Fibroblast of peridontal ligament (primary cell): ENCODE measurements around the gene CD36.
"Not testable (repeated sequence)": the region's sequence is repeated elsewhere in the genome, so short reads cannot be mapped to it uniquely, and the experiment has no call there.

Experiments
- DNase-seq: peaks from one replicate; pipeline ENCODE4 v3.0.0-alpha.2; 2010; ENCODE audit errors: extremely low read depth

Gene CD36

GRCh38 chr7:80653244-80653643, 14.8 kb downstream of the CD36 start:
- no peak for DNase-seq

DNA sequence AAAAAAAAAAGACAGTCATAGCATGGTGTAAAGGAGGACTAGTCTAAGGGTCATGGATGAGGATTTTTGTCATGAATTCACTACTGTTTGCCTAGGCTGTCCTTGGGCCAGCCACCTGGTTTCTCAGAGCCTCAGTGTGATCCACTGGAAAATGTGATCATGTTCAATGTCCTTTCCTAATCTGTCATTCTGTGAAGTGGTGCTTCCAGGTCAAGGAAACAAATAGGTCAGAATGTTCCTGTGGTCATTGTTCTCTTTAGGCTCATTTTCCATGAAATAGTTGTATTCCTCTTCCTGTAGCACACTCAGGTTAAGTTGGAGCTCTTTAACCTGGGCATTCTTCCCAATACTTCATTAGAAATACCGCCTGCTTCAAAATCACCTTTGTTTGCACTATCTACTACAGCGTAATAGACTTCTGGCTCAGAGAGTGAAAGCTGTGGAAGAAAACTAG, 16.5 kb downstream of the CD36 start:
- no peak for DNase-seq

DNA sequence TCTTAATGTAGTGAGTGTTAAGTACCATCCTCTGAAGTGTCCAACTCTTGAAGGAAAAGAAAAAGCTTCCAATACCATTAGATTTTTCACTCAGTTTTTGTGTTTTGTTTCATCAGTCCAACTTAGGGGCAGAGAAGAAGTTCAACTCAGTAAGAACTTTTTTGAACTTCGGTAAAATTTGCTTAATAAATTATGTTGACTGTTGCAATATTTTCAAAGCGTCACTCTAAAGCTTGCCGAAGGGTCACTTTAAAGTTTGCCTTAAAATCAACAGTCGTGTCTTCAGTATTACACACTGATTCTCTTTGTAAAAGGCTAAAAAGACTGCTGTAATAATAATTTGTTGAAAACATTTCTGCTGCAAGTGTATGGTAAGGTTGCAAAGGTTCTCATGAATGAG, 17.6 kb downstream of the CD36 start:
- no peak for DNase-seq

DNA sequence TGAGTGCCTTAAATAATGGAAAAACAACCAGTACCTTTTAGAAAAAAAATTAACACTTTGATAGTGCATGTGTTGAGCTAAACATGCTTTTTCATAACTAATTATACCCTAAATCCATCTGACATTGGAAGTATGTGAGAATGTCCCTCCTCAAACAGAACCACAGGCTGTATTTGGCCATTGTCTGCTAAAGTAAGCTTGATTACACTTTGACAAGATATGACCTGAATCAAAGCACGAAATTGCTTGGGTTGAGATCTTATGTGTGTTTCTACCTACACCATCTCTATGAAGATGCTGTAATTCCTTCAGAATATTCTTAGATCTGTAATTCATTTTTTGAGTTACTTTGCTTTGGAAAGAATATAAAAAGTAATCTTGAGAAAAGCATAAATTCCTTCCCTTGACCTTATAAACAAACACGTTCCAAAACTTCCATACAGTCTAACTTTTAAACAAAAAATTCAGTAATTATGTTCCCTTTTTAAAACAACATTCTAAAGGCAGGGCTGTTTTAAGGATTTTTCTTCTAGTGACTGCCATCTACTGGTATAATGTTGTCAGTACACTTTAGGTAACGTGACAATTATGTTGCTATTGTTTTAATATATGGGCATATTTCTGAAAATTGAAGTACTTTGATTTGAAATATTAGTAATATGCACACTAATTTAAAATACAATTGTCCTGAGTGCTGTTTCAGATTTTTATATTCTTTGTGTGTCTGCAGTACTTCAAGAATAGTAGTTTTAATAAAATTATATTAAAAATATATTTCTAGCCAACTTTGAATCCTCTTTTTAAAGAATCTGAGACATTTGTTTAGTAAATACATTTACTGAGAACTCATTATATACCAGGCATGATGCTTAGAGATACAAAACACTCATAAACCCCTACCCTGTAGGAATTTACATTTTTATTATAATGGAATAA, 20.9 kb downstream of the CD36 start:
- peak; percentile 85 for DNase-seq

DNA sequence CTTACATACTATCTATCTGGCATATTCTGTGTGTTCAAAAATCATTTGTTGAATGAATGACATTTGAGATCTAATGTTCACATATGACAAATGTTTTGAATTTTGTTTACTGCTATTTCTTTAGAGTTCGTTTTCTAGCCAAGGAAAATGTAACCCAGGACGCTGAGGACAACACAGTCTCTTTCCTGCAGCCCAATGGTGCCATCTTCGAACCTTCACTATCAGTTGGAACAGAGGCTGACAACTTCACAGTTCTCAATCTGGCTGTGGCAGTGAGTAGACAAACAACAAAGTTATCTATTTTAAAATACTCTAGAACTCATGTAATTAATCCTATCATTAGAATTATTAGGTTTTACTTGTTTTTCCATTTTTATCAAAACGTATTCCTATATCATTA, 22.5 kb downstream of the CD36 start:
- DNase-seq: no peak

DNA sequence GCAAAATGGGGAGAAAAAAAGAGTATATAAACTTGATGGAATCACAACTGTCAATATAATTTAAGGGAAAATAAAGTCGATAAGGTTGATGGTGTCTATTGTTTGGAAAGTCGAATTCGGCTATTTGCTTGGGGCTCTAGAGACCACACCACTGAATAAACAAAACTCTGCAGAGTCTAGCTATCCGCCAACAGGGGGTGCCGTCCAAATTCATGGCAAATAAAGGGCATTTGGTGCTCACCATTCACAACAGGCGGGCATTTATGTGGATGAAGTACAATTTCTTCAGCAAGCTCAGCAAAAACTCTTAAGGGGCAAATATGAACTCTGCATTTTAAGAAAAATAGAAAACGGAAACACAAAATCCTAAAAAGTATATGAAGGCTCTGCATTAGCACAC, 23.3 kb downstream of the CD36 start:
- no peak for DNase-seq

DNA sequence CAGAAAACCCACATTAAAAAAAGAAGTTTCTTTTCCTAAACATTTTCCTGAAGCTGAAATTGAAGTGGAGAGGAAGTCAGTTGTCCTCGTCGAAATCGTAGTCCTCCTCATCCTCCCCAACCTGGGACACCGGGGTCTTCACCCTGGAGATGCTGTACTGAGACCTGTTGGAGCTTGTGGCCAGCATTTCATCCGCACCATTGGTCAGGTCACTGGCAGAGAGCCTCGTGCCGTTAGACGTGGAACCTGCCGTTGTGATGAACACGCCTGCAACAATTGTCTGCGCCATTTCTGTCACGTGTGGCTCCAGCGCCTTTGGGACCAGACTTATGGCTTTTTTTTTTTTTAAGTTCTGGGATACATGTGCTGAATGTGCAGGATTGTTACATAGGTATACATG, 23.8 kb downstream of the CD36 start:
- DNase-seq: no peak

- DNase-seq: no peak
Measured at GRCh38 chr7:80665526-80665925, 27.1 kb downstream of the CD36 start.

- DNase-seq: no peak
Measured at GRCh38 chr7:80666376-80666775, 27.9 kb downstream of the CD36 start.

DNA sequence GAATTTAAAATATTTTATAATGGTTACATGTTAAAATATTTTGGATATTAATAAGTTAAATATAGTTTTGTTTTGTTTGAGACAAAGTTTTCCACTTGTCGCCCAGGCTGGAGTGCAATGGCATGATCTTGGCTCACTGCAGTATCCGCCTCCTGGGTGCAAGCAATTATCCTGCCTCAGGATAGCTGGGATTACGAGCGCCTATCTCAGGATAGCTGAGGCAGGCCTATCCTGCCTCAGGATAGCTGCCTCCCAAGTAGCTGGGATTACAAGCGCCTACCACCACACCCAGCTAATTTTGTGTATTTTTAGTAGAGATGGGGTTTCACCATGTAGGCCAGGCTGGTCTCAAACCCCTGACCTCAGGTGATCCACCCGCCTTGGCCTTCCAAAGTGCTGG, 30.9 kb downstream of the CD36 start:
- DNase-seq: not testable (repeated sequence)

GRCh38 chr7:80671744-80672143, 33.3 kb downstream of the CD36 start:
- DNase-seq: no peak

DNA sequence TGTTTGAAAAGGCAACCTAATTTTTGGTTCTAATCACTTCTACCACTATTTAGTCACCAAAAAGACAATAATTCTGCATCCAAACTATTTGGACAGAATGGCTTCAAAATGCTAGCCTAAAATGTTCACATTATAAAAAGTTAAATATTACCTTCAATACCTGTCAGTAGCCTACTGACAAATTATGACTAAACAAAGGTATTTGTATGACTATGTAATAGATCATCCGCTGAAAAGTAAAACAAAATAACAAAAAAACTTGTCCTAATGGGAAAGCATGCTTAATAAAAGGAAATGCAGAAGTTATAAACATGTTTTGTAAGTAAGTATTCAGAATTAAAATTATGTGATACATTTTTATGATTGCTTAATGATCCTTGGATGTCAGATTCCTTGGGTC, 36.6 kb downstream of the CD36 start:
- no peak for DNase-seq

GRCh38 chr7:80676404-80676803, 38.0 kb downstream of the CD36 start:
- DNase-seq: no peak

GRCh38 chr7:80677629-80678028, 39.2 kb downstream of the CD36 start:
- no peak for DNase-seq

- DNase-seq: no peak
Measured at GRCh38 chr7:80678707-80679106, 40.3 kb downstream of the CD36 start.

- DNase-seq: no peak
Measured at GRCh38 chr7:80679921-80680907, 41.8 kb downstream of the CD36 start.

GRCh38 chr7:80681272-80681885, 42.9 kb downstream of the CD36 start:
- DNase-seq: peak; percentile 59

- no peak for DNase-seq
Measured at GRCh38 chr7:80682744-80683143, 44.3 kb downstream of the CD36 start.

GRCh38 chr7:80686576-80686975, 48.1 kb downstream of the CD36 start:
- DNase-seq: peak; percentile 76

DNA sequence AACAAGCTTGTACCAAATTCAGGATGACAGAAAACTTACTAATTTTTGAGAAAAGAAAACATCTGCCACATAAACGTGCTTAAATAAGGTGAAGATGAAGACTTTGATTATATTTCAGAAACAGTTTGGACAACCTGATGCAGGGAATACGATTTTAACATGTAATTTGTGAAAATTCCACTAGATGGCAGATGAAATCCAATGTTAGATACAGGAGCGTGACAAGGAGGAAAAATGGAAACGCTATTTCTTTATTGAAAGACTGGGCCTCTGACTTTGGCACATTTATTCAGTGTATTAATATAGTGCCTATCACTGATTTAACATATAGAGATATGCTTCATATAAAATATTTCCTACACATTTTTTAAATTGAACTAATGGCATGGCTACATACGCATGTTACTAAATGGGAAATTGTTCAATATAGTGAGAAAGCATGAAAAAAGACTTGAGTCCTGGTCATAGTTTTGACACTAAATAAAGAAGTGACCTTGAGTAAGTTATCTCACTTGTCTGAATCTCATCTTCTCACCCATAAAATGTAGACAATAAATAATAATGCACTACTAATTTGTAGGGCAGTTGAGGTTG, 60.7 kb downstream of the CD36 start:
- peak; percentile 84 for DNase-seq

- DNase-seq: peak; percentile 74
Measured at GRCh38 chr7:80699721-80700256, 61.3 kb downstream of the CD36 start.
